ENCODE measurements around the gene HNRNPUL1. TPM values are rescaled to one million over a fixed set of nuclear protein-coding genes. Genes with fewer than 3 reads are reported as not detected.
A peak's percentile ranks its signal among the peaks of the same experiment; 100 is the strongest.

HNRNPUL1 gene
- total and polyA plus RNA-seq, 11 donors: 64.2 to 138 (median 114) TPM

- peak overlapping the region in 10 of 12 donors; percentile 18 to 49 (median 44) for H3K4me3 ChIP-seq
- peak overlapping the region; percentile 66 to 95 (median 88) for H3K27ac ChIP-seq
- intact Hi-C loops (cut with DNase I): loop anchor here in 4 of 10 donors (2.0 to 10.0 kb wide), 5 partner anchors 23 to 237 kb away; partner anchors contain the start of gene TGFB1 (in 2 of the 4)
- 23 to 42% (median 28%) methylated on average over 24 to 33 of the region's 33 CpGs for WGBS, 4 donors
- no peaks in the 10 kb centered on the region for H3K9me3 ChIP-seq
- H3K4me1 ChIP-seq: peaks cover 4 to 95% (median 63%) of the 10 kb centered on the region in 12 donors
- no peaks in the 10 kb centered on the region for H3K27me3 ChIP-seq
- DNase-seq: peak; percentile 78 to 91 (median 84)
- peaks cover 0 to 47% (median 20%) of the 10 kb centered on the region in 9 donors for H3K36me3 ChIP-seq
- peak; percentile 8 to 57 (median 38) for ATAC-seq
- TF ChIP-seq POLR2A (IDR thresholded peaks at IDR 0.05) (no peak), CTCF (IDR thresholded peaks at IDR 0.05) (no peak)
Measured at GRCh38 chr19:41327576-41328156, 63.5 kb downstream of the HNRNPUL1 start.

- intact Hi-C loops (cut with DNase I): loop anchor here in 4 of 10 donors (5.0 to 10.0 kb wide), 3 partner anchors 104 to 237 kb away; no protein-coding TSS in a partner anchor
- TF ChIP-seq POLR2A (IDR thresholded peaks at IDR 0.05) (no peak), CTCF (IDR thresholded peaks at IDR 0.05) (no peak)
- no peaks in the 10 kb centered on the region for H3K27me3 ChIP-seq
- H3K9me3 ChIP-seq: no peaks in the 10 kb centered on the region
- H3K4me3 ChIP-seq: peak overlapping the region in 10 of 12 donors; percentile 18 to 49 (median 44)
- no peak for ATAC-seq
- H3K4me1 ChIP-seq: peaks cover 4 to 91% (median 56%) of the 10 kb centered on the region in 12 donors
- H3K36me3 ChIP-seq: peaks cover 0 to 48% (median 15%) of the 10 kb centered on the region in 9 donors
- peak overlapping the region; percentile 66 to 95 (median 88) for H3K27ac ChIP-seq
- no peak for DNase-seq
- WGBS, 4 donors: 51 to 82% (median 63%) methylated on average over 20 to 22 of the region's 22 CpGs
Measured at GRCh38 chr19:41328157-41328841, 64.1 kb downstream of the HNRNPUL1 start.

- Histone ChIP-seq H3K36me3 (peaks cover 0 to 53% (median 15%) of the 10 kb centered on the region in 9 donors), H3K4me1 (peaks cover 4 to 91% (median 51%) of the 10 kb centered on the region in 12 donors), H3K9me3 (no peaks in the 10 kb centered on the region), H3K27me3 (no peaks in the 10 kb centered on the region), H3K27ac (peak overlapping the region in 8 of 12 donors; percentile 76 to 95 (median 89)), H3K4me3 (no peak overlapping the region)
- ATAC-seq (no peak), DNase-seq (no peak)
- 64 to 86% (median 79%) methylated on average over 1 of the region's 1 CpG for WGBS, 4 donors
- intact Hi-C loops (cut with DNase I): loop anchor here in 4 of 10 donors (5.0 to 10.0 kb wide), 3 partner anchors 103 to 236 kb away; no protein-coding TSS in a partner anchor
- TF ChIP-seq CTCF (IDR thresholded peaks at IDR 0.05): no peak
- TF ChIP-seq POLR2A (IDR thresholded peaks at IDR 0.05): no peak
Measured at GRCh38 chr19:41328842-41329225, 64.7 kb downstream of the HNRNPUL1 start.

- DNase-seq (no peak), ATAC-seq (no peak)
- Histone ChIP-seq H3K36me3 (peaks cover 0 to 59% (median 15%) of the 10 kb centered on the region in 9 donors), H3K4me3 (no peak overlapping the region), H3K9me3 (no peaks in the 10 kb centered on the region), H3K27ac (peak overlapping the region in 1 of 12 donors; percentile 17), H3K4me1 (peaks cover 0 to 89% (median 36%) of the 10 kb centered on the region in 12 donors), H3K27me3 (no peaks in the 10 kb centered on the region)
- TF ChIP-seq CTCF (IDR thresholded peaks at IDR 0.05) (no peak), POLR2A (IDR thresholded peaks at IDR 0.05) (no peak)
- 79 to 88% (median 85%) methylated on average over 4 of the region's 4 CpGs for WGBS, 4 donors
- intact Hi-C loops (cut with DNase I): no loop called here
Measured at GRCh38 chr19:41330481-41330880, 66.3 kb downstream of the HNRNPUL1 start.
